Vagina (tissue), 2 donors: Measurements from ENCODE around the gene BRD2.

Source experiments
- CTCF ChIP-seq, 3 experiments: fragments of 450-650 bp in 2 of 3; fragments of 200-600 bp in 1 of 3; sonication (generic) in 1 of 3; IDR thresholded peaks; one replicate each; pipeline ENCODE4 v1.5.1; 2017 to 2019; ENCODE audit warnings: antibody characterized with exemption in 3 of 3, mild to moderate bottlenecking in 2 of 3, moderate library complexity in 2 of 3
- POLR2A ChIP-seq, 2 donors: fragments of 450-650 bp; IDR thresholded peaks; one replicate each; pipeline ENCODE4 v1.6.1; 2017; ENCODE audit warnings: antibody characterized with exemption in 2 of 2, mild to moderate bottlenecking in 2 of 2, moderate library complexity in 2 of 2

- TF ChIP-seq POLR2A (IDR thresholded peaks at IDR 0.05) (no peak), CTCF (IDR thresholded peaks at IDR 0.05) (no peak)
Observed at GRCh38 chr6:32932132-32932868, 36.1 kb upstream of the BRD2 start.
